HepG2 (cell line): ENCODE data around the gene KCNMB2. TPM values are rescaled to one million over a fixed set of nuclear protein-coding genes. Genes with fewer than 3 reads are reported as not detected.

Experiments used
- ATAC-seq: fragments of 200-7000 bp; cut with Tn5 transposase; 3 replicates; pipeline ENCODE4 v1.9.1; 2020; ENCODE audit warnings: mild to moderate bottlenecking, moderate library complexity
- BruUV-seq: library from RNA; stranded (reverse); fragments of 400-500 nt; replicated peaks from 2 replicates; lab custom pipeline; 2021; lab: Mats Ljungman, UMichigan
- CTCF ChIA-PET: fragments of 300-600 bp; formaldehyde crosslinking; extraction: SDS; loops from one replicate; lab custom pipeline; 2021; ENCODE audit warnings: low total read pairs, inconsistent platforms, low intra/inter-chr PET ratio; lab: Yijun Ruan, JAX
- POLR2A ChIA-PET: fragments of 350-600 bp; sonication (Branson Sonifier 250); formaldehyde crosslinking; loops from one replicate; lab custom pipeline; 2020; ENCODE audit warnings: antibody characterized with exemption, inconsistent platforms; lab: Yijun Ruan, JAX
- DNase-seq: peaks from one replicate; pipeline ENCODE4 v3.0.0-alpha.2; 2015; ENCODE audit warnings: low spot score
- FAIRE-seq: peaks from 3 replicates; lab custom pipeline; 2011; peaks lifted over from hg19 to GRCh38; lab: Jason Lieb, UNC
- H2AFZ ChIP-seq: one replicate; pipeline ENCODE4 v1.6.1; 2011; ENCODE audit warnings: low read length, inconsistent platforms
- H3K27ac ChIP-seq: fragments of 300-600 bp; 3 replicates; pipeline ENCODE4 v1.8.0; 2011; ENCODE audit warnings: mixed run types, mild to moderate bottlenecking, mixed read lengths, low read length, inconsistent platforms; ENCODE audit not compliant: insufficient read depth; ENCODE audit errors: extremely low read length
- H3K27me3 ChIP-seq, 2 experiments: fragments of 200-600 bp in 1 of 2; 2 replicates in 1 of 2; 3 replicates in 1 of 2; pipeline versions ENCODE4 v1.6.0 to v1.8.0; 2011; ENCODE audit warnings: low read length in 2 of 2, mild to moderate bottlenecking in 2 of 2, moderate library complexity in 2 of 2, inconsistent platforms in 1 of 2; ENCODE audit not compliant: insufficient read depth in 2 of 2, control insufficient read depth in 1 of 2
- H3K36me3 ChIP-seq, 2 experiments: fragments of 200-600 bp in 1 of 2; replicated peaks in 1 of 2; 2 replicates in 1 of 2; 3 replicates in 1 of 2; pipeline versions ENCODE4 v1.5.1 to v1.8.0; 2011; ENCODE audit warnings: low read length in 2 of 2, inconsistent platforms in 1 of 2; ENCODE audit not compliant: insufficient read depth in 2 of 2, control insufficient read depth in 1 of 2
- H3K4me1 ChIP-seq: 2 replicates; pipeline ENCODE4 v1.5.1; 2012; ENCODE audit warnings: low read length, inconsistent platforms; ENCODE audit not compliant: insufficient read depth
- H3K4me2 ChIP-seq: 2 replicates; pipeline ENCODE4 v1.6.0; 2011; ENCODE audit warnings: low read depth, low read length, inconsistent platforms
- H3K4me3 ChIP-seq, 3 experiments: fragments of 200-600 bp in 1 of 3; sonication (generic), shearing (Covaris generic) in 1 of 3; replicated peaks in 1 of 3; 2 replicates each; pipeline ENCODE4 v1.5.1; 2011 to 2016; ENCODE audit warnings: low read length in 3 of 3, inconsistent platforms in 2 of 3, low read depth in 2 of 3, mild to moderate bottlenecking in 2 of 3, control low read depth in 1 of 3, mixed read lengths in 1 of 3; ENCODE audit not compliant: insufficient read depth in 1 of 3
- H3K79me2 ChIP-seq: one replicate; pipeline ENCODE4 v1.6.1; 2011; ENCODE audit warnings: low read length, inconsistent platforms; ENCODE audit not compliant: insufficient read depth
- H3K9ac ChIP-seq: 2 replicates; pipeline ENCODE4 v1.6.0; 2011; ENCODE audit warnings: mild to moderate bottlenecking, low read depth, low read length, inconsistent platforms; ENCODE audit not compliant: insufficient read depth
- H3K9me3 ChIP-seq: 2 replicates; pipeline ENCODE4 v1.5.1; 2012; ENCODE audit warnings: mild to moderate bottlenecking, low read length
- H4K20me1 ChIP-seq: 2 replicates; pipeline ENCODE4 v1.6.0; 2011; ENCODE audit warnings: inconsistent platforms, mild to moderate bottlenecking, low read length, moderate library complexity; ENCODE audit not compliant: insufficient read depth
- MXD4 ChIP-seq: IDR thresholded peaks from 2 replicates; pipeline ENCODE4 v1.6.1; 2016; ENCODE audit warnings: mild to moderate bottlenecking, missing biosample characterization, missing genetic modification reagents
- ZBTB1 ChIP-seq: sonication (generic); formaldehyde crosslinking; IDR thresholded peaks from 2 replicates; pipeline ENCODE4 v1.4.0; 2020; ENCODE audit warnings: missing genetic modification reagents, borderline replicate concordance
- ZNF674 ChIP-seq: sonication (generic); formaldehyde crosslinking; IDR thresholded peaks from 2 replicates; pipeline ENCODE4 v1.5.0; 2020; ENCODE audit warnings: low read depth, mild to moderate bottlenecking, missing genetic modification reagents
- WGBS: methylation state at CpG from one replicate; pipeline ENCODE4 v1.1.6; 2017; ENCODE audit warnings: low lambda C conversion rate; 5-methylcytosine and 5-hydroxymethylcytosine counted together
- in situ Hi-C: cut with HindIII; loops from 2 replicates; pipeline ENCODE4 v1.10.0; 2017; ENCODE audit warnings: low pct_unique_long_range_greater_than_20kb; ENCODE audit not compliant: extremely low pct_ligation_motif_present
- intact Hi-C: fragments of 100-400 bp; cut with micrococcal nuclease; formaldehyde crosslinking; loops from one replicate; pipeline ENCODE4 v1.10.0; 2022; ENCODE audit not compliant: unreplicated experiment
- polyA plus RNA-seq, 8 experiments: library from polyadenylated mRNA; depleted of rRNA in 3 of 8; stranded (reverse) in 7 of 8; unstranded in 1 of 8; fragments of >200 nt; fragmentation: Illumina TruSeq in 4 of 8; extraction: Trizol in 4 of 8; gene quantifications; 2 replicates each; pipeline versions ENCODE4 v1.2.1 to v1.2.3, GENCODE V29; 2011 to 2016; ENCODE audit warnings: low read depth in 4 of 8, missing spikeins in 1 of 8, mixed read lengths in 1 of 8; ENCODE audit not compliant: insufficient read depth in 1 of 8
- total RNA-seq, 5 experiments: library from RNA; depleted of rRNA; stranded (reverse); fragments of >200 nt; fragmentation: Illumina TruSeq; extraction: Trizol; gene quantifications; 2 replicates each; pipeline ENCODE4 v1.2.3, GENCODE V29; 2016; ENCODE audit warnings: low read depth in 1 of 5
- TF ChIP-seq, protein P1 (sequence below): sonication (generic); formaldehyde crosslinking; IDR thresholded peaks from 2 replicates; pipeline ENCODE4 v1.5.0; 2020; ENCODE audit warnings: missing genetic modification reagents
- TF ChIP-seq, protein P2 (sequence below): IDR thresholded peaks from 2 replicates; pipeline ENCODE4 v1.6.1; 2016; ENCODE audit warnings: missing genetic modification reagents, missing compliant biosample characterization
- TF ChIP-seq, protein P3 (sequence below): IDR thresholded peaks from 2 replicates; pipeline ENCODE4 v1.6.1; 2018; ENCODE audit warnings: missing genetic modification reagents, mild to moderate bottlenecking, missing compliant biosample characterization
- TF ChIP-seq, protein P4 (sequence below): sonication (generic); formaldehyde crosslinking; IDR thresholded peaks from 2 replicates; pipeline ENCODE4 v1.9.0; 2021; ENCODE audit warnings: missing genetic modification reagents, borderline replicate concordance

KCNMB2 gene
- total and polyA plus RNA-seq, 2 of the 13 experiments (the other 11 are each of a cell fraction or from before 2014, with no cell fraction given) = not detected

DNA sequence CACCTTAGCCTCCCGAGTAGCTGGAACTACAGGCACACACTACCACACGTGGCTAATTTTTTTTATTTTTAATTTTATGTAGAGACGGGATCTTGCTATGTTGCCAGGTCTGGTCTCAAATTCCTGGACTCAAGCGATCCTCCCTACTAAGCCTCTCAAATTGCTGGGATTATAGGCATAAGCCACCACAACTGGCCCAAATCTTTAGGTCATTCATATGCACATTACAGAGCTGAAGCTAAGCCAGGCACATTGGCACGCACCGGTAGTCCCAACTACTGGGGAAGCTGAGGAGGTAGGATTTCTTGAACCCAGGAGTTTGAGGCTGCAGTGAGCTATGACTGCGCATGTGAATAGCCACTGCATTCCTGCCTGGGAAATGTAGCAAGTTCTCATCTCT is 269.5 kb downstream of the KCNMB2 start:
- WGBS = 9% methylated on average over 7 of the region's 7 CpGs
- no peak overlapping the region for H3K4me3 ChIP-seq
- ATAC-seq (no peak), FAIRE-seq (no peak), DNase-seq (no peak)
- no peak overlapping the region for H3K4me2 ChIP-seq
- no peaks in the 10 kb centered on the region for H3K9me3 ChIP-seq
- H3K9ac ChIP-seq = no peak overlapping the region
- BruUV-seq = no TSS peak
- H3K79me2 ChIP-seq = no peaks in the 10 kb centered on the region
- intact Hi-C loops (no loop called here), in situ Hi-C loops (no loop called here)
- no peak overlapping the region for H3K27ac ChIP-seq
- H3K27me3 ChIP-seq = no peaks in the 10 kb centered on the region
- H4K20me1 ChIP-seq = no peaks in the 10 kb centered on the region
- H2AFZ ChIP-seq = no peak overlapping the region
- CTCF ChIA-PET = no interaction called here
- POLR2A ChIA-PET = no interaction called here
- no peaks in the 10 kb centered on the region for H3K36me3 ChIP-seq
- TF ChIP-seq ZBTB1 (CRISPR knock-in tag) (no peak), ZNF674 (no peak), MXD4 (CRISPR knock-in tag) (no peak)
- TF ChIP-seq, protein P1, sequence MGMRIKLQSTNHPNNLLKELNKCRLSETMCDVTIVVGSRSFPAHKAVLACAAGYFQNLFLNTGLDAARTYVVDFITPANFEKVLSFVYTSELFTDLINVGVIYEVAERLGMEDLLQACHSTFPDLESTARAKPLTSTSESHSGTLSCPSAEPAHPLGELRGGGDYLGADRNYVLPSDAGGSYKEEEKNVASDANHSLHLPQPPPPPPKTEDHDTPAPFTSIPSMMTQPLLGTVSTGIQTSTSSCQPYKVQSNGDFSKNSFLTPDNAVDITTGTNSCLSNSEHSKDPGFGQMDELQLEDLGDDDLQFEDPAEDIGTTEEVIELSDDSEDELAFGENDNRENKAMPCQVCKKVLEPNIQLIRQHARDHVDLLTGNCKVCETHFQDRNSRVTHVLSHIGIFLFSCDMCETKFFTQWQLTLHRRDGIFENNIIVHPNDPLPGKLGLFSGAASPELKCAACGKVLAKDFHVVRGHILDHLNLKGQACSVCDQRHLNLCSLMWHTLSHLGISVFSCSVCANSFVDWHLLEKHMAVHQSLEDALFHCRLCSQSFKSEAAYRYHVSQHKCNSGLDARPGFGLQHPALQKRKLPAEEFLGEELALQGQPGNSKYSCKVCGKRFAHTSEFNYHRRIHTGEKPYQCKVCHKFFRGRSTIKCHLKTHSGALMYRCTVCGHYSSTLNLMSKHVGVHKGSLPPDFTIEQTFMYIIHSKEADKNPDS (CRISPR knock-in tag) = no peak
- TF ChIP-seq, protein P2, sequence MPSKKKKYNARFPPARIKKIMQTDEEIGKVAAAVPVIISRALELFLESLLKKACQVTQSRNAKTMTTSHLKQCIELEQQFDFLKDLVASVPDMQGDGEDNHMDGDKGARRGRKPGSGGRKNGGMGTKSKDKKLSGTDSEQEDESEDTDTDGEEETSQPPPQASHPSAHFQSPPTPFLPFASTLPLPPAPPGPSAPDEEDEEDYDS (CRISPR knock-in tag) = no peak
- TF ChIP-seq, protein P3, sequence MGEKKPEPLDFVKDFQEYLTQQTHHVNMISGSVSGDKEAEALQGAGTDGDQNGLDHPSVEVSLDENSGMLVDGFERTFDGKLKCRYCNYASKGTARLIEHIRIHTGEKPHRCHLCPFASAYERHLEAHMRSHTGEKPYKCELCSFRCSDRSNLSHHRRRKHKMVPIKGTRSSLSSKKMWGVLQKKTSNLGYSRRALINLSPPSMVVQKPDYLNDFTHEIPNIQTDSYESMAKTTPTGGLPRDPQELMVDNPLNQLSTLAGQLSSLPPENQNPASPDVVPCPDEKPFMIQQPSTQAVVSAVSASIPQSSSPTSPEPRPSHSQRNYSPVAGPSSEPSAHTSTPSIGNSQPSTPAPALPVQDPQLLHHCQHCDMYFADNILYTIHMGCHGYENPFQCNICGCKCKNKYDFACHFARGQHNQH (CRISPR knock-in tag) = no peak
- TF ChIP-seq, protein P4, sequence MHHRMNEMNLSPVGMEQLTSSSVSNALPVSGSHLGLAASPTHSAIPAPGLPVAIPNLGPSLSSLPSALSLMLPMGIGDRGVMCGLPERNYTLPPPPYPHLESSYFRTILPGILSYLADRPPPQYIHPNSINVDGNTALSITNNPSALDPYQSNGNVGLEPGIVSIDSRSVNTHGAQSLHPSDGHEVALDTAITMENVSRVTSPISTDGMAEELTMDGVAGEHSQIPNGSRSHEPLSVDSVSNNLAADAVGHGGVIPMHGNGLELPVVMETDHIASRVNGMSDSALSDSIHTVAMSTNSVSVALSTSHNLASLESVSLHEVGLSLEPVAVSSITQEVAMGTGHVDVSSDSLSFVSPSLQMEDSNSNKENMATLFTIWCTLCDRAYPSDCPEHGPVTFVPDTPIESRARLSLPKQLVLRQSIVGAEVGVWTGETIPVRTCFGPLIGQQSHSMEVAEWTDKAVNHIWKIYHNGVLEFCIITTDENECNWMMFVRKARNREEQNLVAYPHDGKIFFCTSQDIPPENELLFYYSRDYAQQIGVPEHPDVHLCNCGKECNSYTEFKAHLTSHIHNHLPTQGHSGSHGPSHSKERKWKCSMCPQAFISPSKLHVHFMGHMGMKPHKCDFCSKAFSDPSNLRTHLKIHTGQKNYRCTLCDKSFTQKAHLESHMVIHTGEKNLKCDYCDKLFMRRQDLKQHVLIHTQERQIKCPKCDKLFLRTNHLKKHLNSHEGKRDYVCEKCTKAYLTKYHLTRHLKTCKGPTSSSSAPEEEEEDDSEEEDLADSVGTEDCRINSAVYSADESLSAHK = no peak
- TF ChIP-seq, all 625 proteins: peak for 0
- H3K4me1 ChIP-seq = no peaks in the 10 kb centered on the region
